ENCODE data around the gene DMTF1. TPM values are rescaled to one million over a fixed set of nuclear protein-coding genes. Genes with fewer than 3 reads are reported as not detected.

DMTF1 gene
- total and polyA plus RNA-seq, 9 of the 15 experiments (the other 6 are each of a cell fraction or from before 2014, with no cell fraction given): 25.7 to 208 (median 74.7) TPM

- TF ChIP-seq ZHX1 (conservative IDR thresholded peaks at IDR 0.05; ENCODE audit: low read length): no peak
- peak; percentile 75 for TF ChIP-seq RBFOX2 (IDR thresholded peaks at IDR 0.05; ENCODE audit: low read depth, low read length)
- TF ChIP-seq RNF2 (IDR thresholded peaks at IDR 0.05): peak; percentile 63
- TF ChIP-seq ATF2 (CRISPR knock-in tag; IDR thresholded peaks at IDR 0.05): no peak
- peak; percentile 93 for TF ChIP-seq EGR1 (conservative IDR thresholded peaks at IDR 0.05)
- no peak for TF ChIP-seq ZNF263 (CRISPR knock-in tag; IDR thresholded peaks at IDR 0.05; ENCODE audit: borderline replicate concordance)
- TF ChIP-seq NR2F6 (CRISPR knock-in tag; IDR thresholded peaks at IDR 0.05): no peak
- TF ChIP-seq NCOA1 (IDR thresholded peaks at IDR 0.05; ENCODE audit: low read depth): no peak
- no peak for TF ChIP-seq ZNF197 (CRISPR knock-in tag; IDR thresholded peaks at IDR 0.05; ENCODE audit: low read depth)
- TF ChIP-seq SMAD2 (IDR thresholded peaks at IDR 0.05; ENCODE audit: low read depth, low read length): no peak
- 0 out of 2 replicates have a peak, but pooled peaks have one; percentile 6 for TF ChIP-seq ATF6 (CRISPR knock-in tag; IDR thresholded peaks at IDR 0.05)
- no peak for TF ChIP-seq SNIP1 (IDR thresholded peaks at IDR 0.05; ENCODE audit: low read depth)
- TF ChIP-seq MCM5 (IDR thresholded peaks at IDR 0.05; ENCODE audit: low read depth): no peak
- TF ChIP-seq CBFB (CRISPR knock-in tag; IDR thresholded peaks at IDR 0.05): peak; percentile 0; the same call in 1 of the 2 replicates
- no peak for TF ChIP-seq ZBTB33 (CRISPR knock-in tag; IDR thresholded peaks at IDR 0.05)
- no peak for TF ChIP-seq POLR2A (conservative IDR thresholded peaks at IDR 0.05)
- no peak for TF ChIP-seq NR4A1 (CRISPR knock-in tag; IDR thresholded peaks at IDR 0.05)
- no peak for TF ChIP-seq NR4A1 (tag; IDR thresholded peaks at IDR 0.05)
- no peak for TF ChIP-seq IFI16 (CRISPR knock-in tag; IDR thresholded peaks at IDR 0.05)
- no peak for TF ChIP-seq FOXP1 (CRISPR knock-in tag; IDR thresholded peaks at IDR 0.05)
- TF ChIP-seq ILK (tag; IDR thresholded peaks at IDR 0.05; ENCODE audit: borderline replicate concordance, low read depth): no peak
- no peak for TF ChIP-seq ZNF511 (CRISPR knock-in tag; IDR thresholded peaks at IDR 0.05)
Measured at GRCh38 chr7:87219545-87220025, 67.3 kb downstream of the DMTF1 start, which contains the start of gene TMEM243 (continued).

Measured in K562 (cell line).